MM.1S (cell line): ENCODE results near the gene DCDC2C.

Experiments
- DNase-seq: peaks from one replicate; pipeline ENCODE4 v3.0.0-alpha.2; 2015
- H2AFZ ChIP-seq: fragments of 300-600 bp; sonication (generic); 2 replicates; pipeline ENCODE4 v1.6.0; 2016; ENCODE audit warnings: antibody characterized with exemption, low read length
- H3F3A ChIP-seq: fragments of 300-600 bp; sonication (generic); 2 replicates; pipeline ENCODE4 v1.6.1; 2016; ENCODE audit warnings: mild to moderate bottlenecking, antibody characterized with exemption, low read length, moderate library complexity, mixed read lengths; ENCODE audit not compliant: insufficient read depth
- H3K27ac ChIP-seq: fragments of 300-600 bp; sonication (generic); 2 replicates; pipeline ENCODE4 v1.5.1; 2016; ENCODE audit warnings: mild to moderate bottlenecking, low read length
- H3K27me3 ChIP-seq: fragments of 300-600 bp; sonication (generic); replicated peaks from 2 replicates; pipeline ENCODE4 v1.6.0; 2016; ENCODE audit warnings: low read length; ENCODE audit not compliant: insufficient read depth
- H3K36me3 ChIP-seq: fragments of 300-600 bp; sonication (generic); replicated peaks from 2 replicates; pipeline ENCODE4 v1.6.1; 2016; ENCODE audit warnings: mild to moderate bottlenecking, low read length, mixed read lengths; ENCODE audit not compliant: insufficient read depth
- H3K4me1 ChIP-seq: fragments of 300-600 bp; sonication (generic); 2 replicates; pipeline ENCODE4 v1.6.1; 2016; ENCODE audit warnings: low read length, mixed read lengths
- H3K4me2 ChIP-seq: fragments of 300-600 bp; sonication (generic); 2 replicates; pipeline ENCODE4 v1.6.0; 2016; ENCODE audit warnings: low read depth, low read length
- H3K4me3 ChIP-seq: fragments of 300-600 bp; sonication (generic); 2 replicates; pipeline ENCODE4 v1.5.1; 2016; ENCODE audit warnings: low read length, mixed read lengths
- H3K79me2 ChIP-seq: fragments of 300-600 bp; sonication (generic); 2 replicates; pipeline ENCODE4 v1.6.1; 2016; ENCODE audit warnings: mixed run types, low read length, mixed read lengths
- H3K9ac ChIP-seq: fragments of 300-600 bp; sonication (generic); 2 replicates; pipeline ENCODE4 v1.6.1; 2016; ENCODE audit warnings: low read length, mixed read lengths
- H3K9me2 ChIP-seq: fragments of 300-600 bp; sonication (generic); replicated peaks from 2 replicates; pipeline ENCODE4 v1.6.1; 2016; ENCODE audit warnings: mild to moderate bottlenecking, low read length, mixed read lengths; ENCODE audit not compliant: insufficient read depth
- H3K9me3 ChIP-seq: fragments of 300-600 bp; sonication (generic); replicated peaks from 2 replicates; pipeline ENCODE4 v1.6.1; 2016; ENCODE audit warnings: mild to moderate bottlenecking, low read length, mixed read lengths; ENCODE audit not compliant: insufficient read depth
- H4K20me1 ChIP-seq: fragments of 300-600 bp; sonication (generic); 2 replicates; pipeline ENCODE4 v1.6.1; 2016; ENCODE audit warnings: mild to moderate bottlenecking, low read length, moderate library complexity, mixed read lengths; ENCODE audit not compliant: insufficient read depth
- EZH2 ChIP-seq: fragments of 300-600 bp; sonication (generic); optimal IDR thresholded peaks from 2 replicates; pipeline ENCODE3; 2017; ENCODE audit warnings: low read depth, mild to moderate bottlenecking, antibody characterized with exemption, low read length, mixed read lengths
- EZH2phosphoT487 ChIP-seq: fragments of 300-600 bp; sonication (generic); IDR thresholded peaks from 2 replicates; pipeline ENCODE4 v1.6.1; 2018; ENCODE audit warnings: antibody characterized with exemption, low read length
- TF ChIP-seq, protein P1 (sequence below): fragments of 300-600 bp; sonication (generic); IDR thresholded peaks from 2 replicates; pipeline ENCODE4 v1.5.1; 2016; ENCODE audit warnings: antibody characterized with exemption, low read length, mixed read lengths

Gene DCDC2C

GRCh38 chr2:3761272-3761671 is 57.9 kb downstream of the DCDC2C start:
- Histone ChIP-seq H3K27me3 (no peaks in the 10 kb centered on the region), H3K4me2 (no peak overlapping the region), H3F3A (no peaks in the 10 kb centered on the region), H3K36me3 (no peaks in the 10 kb centered on the region), H3K9me2 (no peaks in the 10 kb centered on the region), H3K4me3 (no peak overlapping the region), H4K20me1 (no peaks in the 10 kb centered on the region), H3K27ac (no peak overlapping the region), H3K9me3 (no peaks in the 10 kb centered on the region), H3K9ac (no peak overlapping the region), H3K79me2 (no peaks in the 10 kb centered on the region), H2AFZ (no peak overlapping the region), H3K4me1 (no peaks in the 10 kb centered on the region)
- no peak for TF ChIP-seq EZH2phosphoT487
- TF ChIP-seq, protein P1, sequence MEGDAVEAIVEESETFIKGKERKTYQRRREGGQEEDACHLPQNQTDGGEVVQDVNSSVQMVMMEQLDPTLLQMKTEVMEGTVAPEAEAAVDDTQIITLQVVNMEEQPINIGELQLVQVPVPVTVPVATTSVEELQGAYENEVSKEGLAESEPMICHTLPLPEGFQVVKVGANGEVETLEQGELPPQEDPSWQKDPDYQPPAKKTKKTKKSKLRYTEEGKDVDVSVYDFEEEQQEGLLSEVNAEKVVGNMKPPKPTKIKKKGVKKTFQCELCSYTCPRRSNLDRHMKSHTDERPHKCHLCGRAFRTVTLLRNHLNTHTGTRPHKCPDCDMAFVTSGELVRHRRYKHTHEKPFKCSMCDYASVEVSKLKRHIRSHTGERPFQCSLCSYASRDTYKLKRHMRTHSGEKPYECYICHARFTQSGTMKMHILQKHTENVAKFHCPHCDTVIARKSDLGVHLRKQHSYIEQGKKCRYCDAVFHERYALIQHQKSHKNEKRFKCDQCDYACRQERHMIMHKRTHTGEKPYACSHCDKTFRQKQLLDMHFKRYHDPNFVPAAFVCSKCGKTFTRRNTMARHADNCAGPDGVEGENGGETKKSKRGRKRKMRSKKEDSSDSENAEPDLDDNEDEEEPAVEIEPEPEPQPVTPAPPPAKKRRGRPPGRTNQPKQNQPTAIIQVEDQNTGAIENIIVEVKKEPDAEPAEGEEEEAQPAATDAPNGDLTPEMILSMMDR = no peak
- TF ChIP-seq EZH2 = no peak
- DNase-seq = no peak

GRCh38 chr2:3762771-3763447 is 59.5 kb downstream of the DCDC2C start:
- no peak overlapping the region for H3K9ac ChIP-seq
- H3K79me2 ChIP-seq = no peaks in the 10 kb centered on the region
- H3K27ac ChIP-seq = no peak overlapping the region
- no peaks in the 10 kb centered on the region for H3F3A ChIP-seq
- H2AFZ ChIP-seq = no peak overlapping the region
- H3K36me3 ChIP-seq = no peaks in the 10 kb centered on the region
- no peaks in the 10 kb centered on the region for H4K20me1 ChIP-seq
- no peak for TF ChIP-seq EZH2phosphoT487
- TF ChIP-seq EZH2 = no peak
- TF ChIP-seq, protein P1 = no peak
- no peak overlapping the region for H3K4me3 ChIP-seq
- no peaks in the 10 kb centered on the region for H3K9me3 ChIP-seq
- H3K9me2 ChIP-seq = no peaks in the 10 kb centered on the region
- no peaks in the 10 kb centered on the region for H3K4me1 ChIP-seq
- H3K4me2 ChIP-seq = no peak overlapping the region
- no peaks in the 10 kb centered on the region for H3K27me3 ChIP-seq
- no peak for DNase-seq

DNA sequence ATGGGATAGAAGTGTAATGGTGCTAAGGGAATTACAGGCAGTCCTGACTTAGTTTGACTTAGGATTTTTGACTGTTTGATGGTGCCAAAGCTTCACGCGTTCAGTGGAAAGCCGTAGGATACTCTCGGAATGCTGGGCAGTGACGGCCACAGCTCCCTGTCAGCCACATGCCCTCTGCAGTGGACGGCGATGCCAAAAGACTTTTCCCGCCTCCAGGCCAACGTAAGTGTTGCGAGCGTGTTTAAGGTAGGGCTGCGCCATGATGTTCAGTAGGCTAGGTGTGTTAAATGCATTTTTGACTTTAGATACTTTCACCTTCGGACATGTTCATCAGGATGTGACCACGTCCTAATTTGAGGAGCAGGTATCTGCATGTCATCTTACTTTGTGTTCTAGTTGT is 63.4 kb downstream of the DCDC2C start:
- H3F3A ChIP-seq = no peaks in the 10 kb centered on the region
- H3K9me2 ChIP-seq = no peaks in the 10 kb centered on the region
- H3K27ac ChIP-seq = no peak overlapping the region
- H2AFZ ChIP-seq = no peak overlapping the region
- H3K4me1 ChIP-seq = no peaks in the 10 kb centered on the region
- no peak overlapping the region for H3K4me3 ChIP-seq
- DNase-seq = no peak
- H3K36me3 ChIP-seq = no peaks in the 10 kb centered on the region
- no peaks in the 10 kb centered on the region for H3K9me3 ChIP-seq
- no peak overlapping the region for H3K4me2 ChIP-seq
- no peaks in the 10 kb centered on the region for H3K79me2 ChIP-seq
- H3K9ac ChIP-seq = no peak overlapping the region
- TF ChIP-seq EZH2 (no peak), EZH2phosphoT487 (no peak)
- TF ChIP-seq, protein P1 = no peak
- no peaks in the 10 kb centered on the region for H4K20me1 ChIP-seq
- no peaks in the 10 kb centered on the region for H3K27me3 ChIP-seq
